ENCODE measurements around the gene ERC2.

The ERC2 gene

DNA sequence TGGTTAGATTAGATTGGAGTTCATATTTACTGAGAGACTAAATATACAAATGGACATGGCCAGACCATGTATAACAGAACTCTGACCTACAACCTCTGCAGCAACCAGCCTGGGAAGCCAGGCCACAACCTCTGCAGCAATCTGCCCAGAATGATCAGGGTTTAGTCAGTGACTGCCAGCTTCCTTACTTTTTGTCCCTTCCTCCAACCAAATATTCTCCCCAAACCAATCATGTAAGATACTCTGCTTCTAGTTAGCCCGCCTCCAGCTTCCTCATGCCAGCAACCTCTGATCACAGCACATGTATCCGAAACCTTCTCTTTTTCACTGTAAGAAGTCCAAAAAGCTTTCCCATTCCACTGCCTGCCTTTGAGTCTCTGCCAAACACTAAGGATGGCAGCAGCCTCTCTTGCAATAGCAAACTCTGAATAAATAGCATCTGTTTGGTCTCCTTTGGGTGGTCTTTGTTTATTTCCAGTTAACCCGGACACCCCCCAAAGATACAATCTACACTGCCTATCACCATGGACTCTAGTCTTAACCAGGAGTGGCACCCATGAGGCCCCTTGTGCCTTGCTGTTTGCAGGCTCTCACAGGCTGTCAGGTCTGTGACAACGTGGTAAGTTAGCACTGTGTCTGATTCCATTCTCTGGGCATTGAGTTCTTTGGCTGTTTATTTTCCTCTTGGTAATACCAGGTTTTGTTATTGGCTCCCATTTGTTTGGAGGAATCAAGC is 102.2 kb downstream of the ERC2 start:
- no peak for DNase-seq

DNA sequence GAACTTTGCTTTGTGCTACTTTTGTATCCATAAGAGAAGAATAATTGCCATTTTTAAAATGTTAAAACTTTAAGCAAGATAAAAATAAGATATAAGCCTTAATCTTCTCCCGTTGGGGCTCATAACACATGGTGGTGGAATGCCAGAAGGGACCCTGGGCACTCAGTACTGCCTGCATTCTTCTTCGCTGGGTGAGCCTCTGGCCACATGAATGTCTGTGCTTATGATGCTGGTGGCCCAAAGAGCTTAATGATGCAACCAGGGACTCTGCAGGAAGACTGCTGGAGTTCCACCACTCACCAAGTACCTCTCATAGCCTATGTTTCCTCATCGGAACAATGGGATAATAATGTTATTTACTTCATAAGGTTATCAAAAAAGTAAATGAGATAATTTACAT is 103.6 kb downstream of the ERC2 start:
- DNase-seq, result no peak

DNA sequence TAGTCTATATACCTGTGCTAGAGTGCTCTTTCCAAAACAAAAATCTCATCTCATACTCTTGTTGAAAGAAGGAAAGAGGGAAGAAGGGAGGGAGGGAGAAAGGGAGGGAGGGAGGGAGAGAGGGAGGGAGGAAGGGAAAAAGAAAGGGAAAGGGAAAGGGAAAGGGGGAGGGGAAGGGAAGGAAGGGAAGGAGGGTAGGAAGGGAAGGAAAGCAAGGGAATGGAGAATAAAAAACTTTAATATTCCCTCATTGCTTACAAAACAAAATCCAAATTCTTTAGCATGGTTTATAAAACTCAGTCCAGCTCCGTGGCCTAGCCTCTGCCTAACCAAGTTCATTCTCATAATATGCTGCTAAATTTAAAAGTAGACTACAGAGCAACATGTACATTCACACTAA is 104.5 kb downstream of the ERC2 start:
- no peak for DNase-seq

DNA sequence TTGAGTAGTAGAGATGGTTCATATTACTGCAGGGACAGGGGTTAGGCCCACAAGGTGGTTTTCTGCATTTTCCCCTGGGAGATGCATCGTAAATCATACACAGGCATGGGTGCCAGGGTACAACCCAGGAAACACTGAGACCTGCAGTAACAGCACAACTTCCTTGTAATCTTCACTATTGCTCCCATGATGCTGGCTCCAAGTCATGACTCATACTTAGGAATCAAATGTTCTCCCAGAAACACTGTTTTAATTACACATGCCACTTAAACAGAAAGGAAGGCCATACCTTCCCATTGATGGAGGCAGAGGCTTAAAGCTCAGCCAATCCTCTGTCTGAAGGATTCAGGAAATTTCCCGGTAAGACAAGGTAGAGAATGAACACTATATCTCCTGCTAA is 106.5 kb downstream of the ERC2 start:
- DNase-seq, result no peak

DNA sequence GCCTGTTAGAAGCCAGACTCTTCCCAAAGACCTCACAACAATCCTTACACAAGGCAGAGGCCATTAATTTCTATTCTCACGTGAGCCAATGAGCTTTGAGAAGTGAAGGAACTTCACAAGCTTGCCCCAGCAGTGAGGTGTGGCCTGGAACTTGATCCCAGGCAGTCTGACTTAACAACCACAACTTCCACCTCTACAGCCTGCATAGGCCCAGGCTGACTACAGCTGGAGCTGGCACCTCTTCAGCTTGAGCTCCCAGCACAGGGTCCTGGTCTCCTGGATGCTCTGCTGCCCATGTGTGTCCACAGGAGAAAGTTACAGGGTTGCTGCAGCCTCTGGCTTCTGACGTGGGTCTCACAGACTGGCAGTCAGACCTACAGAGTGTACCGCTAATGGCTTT is 111.0 kb downstream of the ERC2 start:
- DNase-seq, result no peak

DNA sequence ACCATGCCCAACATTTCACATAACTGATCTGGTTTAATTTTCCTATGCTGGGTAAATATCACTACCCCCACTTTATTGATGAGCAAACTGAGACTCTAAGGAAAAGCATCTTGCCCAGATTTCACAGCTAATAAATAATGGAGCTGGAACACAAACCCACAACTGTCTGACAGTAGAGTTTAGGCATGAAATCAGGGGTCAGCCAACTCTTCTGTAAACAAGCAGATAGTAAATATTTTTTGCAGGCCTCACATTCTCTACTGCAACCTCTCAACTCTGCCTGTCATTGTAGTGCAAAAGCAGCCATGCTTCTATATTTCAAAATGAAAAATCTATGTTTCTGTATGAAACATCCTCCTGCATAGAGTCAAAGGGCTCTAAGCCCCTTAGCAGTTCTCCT is 111.5 kb downstream of the ERC2 start:
- DNase-seq, result no peak

DNA sequence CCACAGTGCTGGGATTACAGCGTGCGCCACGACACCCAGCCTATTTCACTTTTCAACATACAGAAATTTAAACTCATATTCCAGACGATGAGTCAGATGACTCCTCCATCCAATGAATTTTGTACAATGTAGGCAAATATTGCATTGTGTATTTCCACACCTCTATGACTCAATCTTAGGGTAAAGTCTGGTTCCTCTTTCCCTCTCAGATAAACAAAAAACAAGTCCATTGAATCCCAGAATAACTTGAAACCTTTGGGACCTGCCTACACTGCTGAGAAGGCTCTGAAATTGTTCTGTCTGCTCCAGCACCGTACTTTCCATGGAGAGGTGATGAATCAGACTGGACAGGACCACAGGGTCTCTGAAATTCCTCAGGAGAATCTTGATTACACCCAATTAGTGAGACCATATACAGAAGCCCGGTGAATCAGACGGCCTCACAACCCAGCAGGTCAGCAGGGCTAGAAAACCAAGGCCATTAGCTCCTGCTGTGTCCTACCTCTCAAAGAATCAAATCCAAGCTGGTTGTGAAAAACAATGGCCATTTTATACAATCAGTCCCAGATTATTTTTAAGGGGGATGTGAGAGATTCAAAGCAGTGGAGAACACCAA is 112.6 kb downstream of the ERC2 start:
- DNase-seq, result no peak

DNA sequence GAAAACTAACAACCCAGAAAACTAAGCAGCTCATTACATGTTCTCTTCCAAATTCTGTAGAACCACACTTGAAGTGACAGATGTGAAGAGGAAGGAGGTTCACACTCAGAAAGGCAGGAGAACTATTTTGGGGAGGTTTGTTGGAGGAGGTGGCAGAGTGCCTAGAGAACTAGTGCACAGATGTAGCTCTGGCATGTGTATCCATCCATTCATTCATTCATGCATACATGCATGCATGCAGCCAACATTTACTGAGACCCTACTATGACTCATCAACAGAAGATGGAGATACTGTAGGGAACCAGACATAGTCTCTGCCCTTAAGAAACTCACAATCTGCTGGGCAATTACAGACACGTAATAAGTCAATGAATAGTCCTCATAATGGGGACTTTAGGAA is 116.7 kb downstream of the ERC2 start:
- DNase-seq, result no peak

DNA sequence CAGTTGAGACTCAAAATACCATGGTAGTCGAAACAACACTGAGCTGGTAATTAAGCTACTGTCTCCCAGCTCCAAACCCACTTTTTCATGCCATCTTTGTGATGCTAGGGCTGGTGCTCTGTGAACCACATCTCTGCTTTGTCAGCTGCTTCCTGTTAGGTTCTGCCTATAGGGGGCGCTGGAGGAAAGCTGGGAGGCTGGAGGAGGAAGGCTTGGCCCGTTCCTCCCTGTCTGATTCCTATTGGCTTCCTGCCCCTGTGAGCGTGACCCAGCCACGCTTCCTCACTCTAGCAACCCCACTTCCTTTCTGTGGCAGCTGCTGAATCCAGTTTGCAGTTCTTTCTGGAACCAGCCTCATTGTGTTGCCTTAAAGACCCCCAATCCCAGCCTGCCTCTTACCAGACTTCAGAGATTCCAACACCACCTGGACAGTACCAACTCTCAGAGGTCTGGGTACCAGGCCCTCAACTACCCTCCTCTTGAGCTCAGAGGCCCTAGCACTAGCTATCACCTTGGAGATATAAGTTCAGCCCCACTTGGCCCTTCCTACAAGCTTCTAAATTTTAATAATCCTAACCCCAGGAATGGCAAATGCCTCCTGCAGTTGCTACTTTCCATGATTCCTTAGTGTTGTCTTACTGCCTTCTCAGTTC is 120.9 kb downstream of the ERC2 start:
- DNase-seq, result peak in 1 of 2 donors; percentile 31

DNA sequence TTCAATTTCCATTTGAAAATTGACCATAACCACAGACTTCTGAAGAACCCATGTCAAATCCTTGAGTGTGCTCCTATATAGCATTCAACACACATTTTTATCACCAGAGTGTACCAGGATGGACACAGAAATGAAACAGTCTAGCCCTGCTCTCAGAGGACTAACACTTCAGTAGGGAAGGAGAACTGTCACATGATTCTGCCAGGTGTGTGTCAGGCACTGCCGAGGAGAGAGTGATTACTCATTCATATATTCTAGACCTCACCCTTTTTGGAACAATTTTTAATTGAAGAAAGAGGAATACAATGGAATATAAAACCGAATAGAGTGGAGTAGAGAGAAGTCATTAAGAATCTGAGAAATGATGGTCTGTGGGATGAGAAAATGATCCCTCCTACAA is 125.8 kb downstream of the ERC2 start:
- DNase-seq, result no peak

DNA sequence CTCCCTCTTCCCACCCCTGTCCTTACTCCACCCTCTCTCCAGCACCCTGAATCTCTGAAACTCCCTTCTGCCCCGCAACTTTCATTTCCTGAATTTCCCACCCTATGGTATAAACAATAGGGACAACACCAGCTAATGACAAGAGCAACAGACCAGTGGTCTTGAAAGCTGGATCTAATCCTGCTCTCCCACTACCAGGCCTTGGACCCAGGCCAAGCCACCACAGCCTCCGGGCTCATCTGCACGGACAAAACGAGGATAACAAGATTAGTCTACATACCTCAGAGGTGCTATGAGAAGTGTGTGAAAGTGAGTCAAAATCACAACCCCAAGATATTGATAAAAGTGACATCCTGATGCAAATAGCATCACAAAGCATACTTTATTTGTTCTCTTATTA is 128.6 kb downstream of the ERC2 start:
- DNase-seq, result no peak

DNA sequence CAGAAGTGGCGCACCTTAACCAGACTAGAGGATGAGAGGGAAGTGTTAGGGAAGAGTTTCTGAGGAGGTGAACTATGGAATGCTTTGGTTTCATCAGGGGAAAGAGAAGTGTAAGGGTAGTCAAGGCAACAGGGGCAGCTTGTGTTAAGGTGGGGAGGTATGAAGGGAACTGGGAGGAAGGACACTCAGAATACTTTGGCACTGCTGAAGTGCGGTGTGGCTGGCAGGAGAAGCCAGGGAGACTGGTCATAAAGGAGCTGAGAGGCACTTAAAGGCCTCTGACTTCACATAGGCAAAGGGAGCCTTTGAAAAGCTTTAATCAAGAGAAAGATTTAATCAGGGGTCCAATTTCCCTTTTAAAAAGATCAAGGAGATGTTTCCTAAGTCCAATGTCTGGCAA is 129.0 kb downstream of the ERC2 start:
- no peak for DNase-seq

DNA sequence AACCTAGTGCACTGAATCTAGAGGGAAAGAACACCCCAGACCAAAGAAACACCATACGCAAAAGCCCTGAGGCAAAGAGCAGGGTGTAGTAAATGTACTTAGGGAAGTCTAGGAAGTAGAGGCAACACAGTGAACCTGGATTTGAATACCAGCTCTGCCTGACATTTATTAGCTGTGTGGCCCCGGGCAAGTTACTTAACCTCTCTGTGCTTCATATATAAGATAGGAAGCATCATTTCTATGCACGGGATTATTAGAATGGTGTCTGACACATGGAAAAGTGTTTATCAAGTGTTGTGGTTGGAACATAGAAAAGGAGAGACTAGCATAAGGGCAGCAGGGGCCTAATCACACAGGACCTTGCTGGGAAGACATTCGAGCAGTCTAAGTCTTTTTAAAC is 132.2 kb downstream of the ERC2 start:
- DNase-seq, result no peak

DNA sequence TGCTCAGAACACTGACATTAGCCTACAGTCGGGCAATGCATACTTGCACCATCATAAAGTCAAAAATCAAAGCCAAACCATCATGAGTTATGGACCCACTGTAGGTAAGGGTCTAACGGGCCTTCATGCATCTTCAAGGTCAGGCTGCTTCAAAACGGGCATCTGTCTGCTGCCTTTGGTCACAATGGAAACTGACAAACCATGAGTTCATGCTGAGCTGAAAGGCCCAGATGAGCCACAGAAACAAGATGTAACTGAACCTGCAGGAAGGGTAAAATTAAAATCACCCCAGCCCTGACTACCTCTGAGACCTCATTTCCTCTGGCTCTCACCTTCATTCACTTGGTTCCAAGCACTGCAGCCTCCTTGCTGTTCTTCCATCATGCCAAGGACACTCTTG is 143.8 kb downstream of the ERC2 start:
- DNase-seq, result no peak

DNA sequence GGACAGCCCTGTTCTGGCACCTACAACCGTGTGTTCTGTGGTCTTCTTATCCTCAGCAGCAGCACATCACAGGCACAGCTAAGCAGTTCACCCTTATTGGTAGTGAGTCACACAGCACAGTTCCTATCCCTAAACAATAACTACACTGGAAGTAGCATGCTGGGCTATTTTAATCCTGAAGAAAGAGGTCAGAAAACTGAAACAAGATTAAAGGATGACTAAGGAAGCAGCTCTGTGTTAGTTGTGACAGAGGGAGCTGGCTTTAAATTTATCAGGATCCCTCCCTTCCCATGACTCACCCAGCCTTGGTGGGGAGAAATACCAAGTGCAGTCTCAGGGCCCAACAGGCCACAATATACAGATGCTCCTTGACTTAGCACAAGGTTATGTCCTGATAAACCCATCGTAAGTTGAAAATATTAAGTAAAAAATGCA is 144.3 kb downstream of the ERC2 start:
- no peak for DNase-seq

DNA sequence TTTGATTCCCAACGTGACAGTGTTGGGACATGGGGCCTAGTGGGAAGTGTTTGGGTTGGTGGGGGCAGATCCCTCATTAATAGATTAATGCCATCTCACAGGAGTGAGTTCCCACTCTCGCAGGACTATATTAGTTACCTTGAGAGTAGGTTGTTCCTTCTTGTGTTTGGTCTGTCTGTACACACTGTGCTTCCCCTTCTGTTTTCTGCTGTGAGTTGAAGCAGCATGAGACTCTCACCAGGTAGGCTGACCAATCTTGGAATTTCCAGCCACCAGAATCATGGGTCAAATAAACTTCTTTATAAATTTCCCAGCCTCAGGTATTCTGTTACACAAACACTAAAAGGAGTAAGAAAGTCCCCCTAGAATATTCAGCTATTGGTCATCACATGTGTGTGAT is 145.4 kb downstream of the ERC2 start:
- no peak for DNase-seq

DNA sequence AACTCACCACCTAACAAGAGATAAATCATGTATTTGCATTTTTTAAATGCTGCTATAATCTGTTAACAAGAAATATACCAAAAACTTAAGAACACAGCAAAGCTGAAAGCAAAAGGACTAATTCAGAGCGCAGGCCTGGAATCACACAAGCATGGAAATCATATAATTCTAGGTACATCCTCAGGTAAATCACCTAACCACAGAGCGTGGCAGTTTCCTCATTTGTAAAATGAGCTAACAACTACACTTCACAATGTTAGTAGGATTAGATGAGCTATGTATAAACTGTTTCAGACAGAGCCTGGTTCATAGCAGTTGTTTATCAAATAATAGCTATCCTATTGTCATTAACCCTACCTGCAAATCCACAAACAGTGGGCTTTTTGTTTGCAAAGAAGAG is 146.4 kb downstream of the ERC2 start:
- no peak for DNase-seq

DNA sequence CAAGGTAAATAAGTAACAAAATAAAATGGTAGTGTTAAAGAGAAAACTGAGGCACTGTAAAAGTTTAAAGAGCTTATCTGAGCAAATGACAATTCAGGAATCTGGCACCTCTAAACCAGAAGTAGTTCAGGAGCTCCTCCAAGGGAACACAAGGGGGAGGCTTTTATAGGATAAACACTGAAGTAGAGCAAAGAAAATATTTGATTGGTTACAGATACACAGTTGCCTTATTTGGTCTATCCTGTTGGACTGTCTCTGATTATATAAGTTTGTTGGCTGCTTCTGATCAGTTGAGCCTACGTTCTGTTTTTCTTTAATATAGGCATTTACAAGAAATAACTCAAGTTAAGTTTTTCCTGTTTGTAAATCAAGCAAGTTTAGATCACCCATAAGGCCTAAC is 146.9 kb downstream of the ERC2 start:
- DNase-seq, result no peak

DNA sequence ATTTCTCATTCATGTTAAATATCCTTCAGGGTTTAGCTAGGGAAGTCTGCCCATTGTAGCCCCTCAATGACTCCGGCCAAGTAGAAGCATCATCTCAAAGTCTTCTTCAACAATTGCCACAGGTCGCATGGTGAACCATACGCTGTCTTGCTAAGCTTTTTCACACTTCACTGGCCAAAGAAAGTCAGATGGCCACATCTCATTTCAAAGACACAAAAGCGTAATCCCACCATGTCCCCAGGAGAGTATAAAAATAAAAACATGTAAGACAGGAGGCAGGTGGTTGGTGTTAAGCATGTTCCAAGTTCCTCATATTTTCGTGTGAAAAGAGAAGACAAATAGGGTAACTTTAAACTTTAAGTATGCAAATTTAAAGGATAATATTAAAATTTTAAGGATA is 147.4 kb downstream of the ERC2 start:
- DNase-seq, result no peak

DNA sequence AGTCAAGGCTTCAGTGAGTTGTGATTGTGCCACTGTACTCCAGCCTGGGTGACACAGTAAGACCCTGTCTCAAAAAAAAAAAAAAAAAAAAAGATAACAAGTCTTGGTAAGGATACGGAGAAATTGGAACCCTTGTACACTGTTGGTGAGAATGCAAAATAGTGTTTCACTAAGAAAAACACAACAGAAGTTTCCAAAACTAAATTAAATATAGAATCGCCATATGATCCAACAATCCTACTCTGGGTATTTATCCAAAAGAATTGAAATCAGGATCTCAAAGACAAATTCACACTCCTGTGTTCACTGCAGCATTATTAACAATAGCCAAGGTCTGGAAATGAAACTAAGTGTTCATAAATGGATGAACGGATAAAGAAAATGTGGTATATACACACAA is 149.4 kb downstream of the ERC2 start:
- no peak for DNase-seq

DNA sequence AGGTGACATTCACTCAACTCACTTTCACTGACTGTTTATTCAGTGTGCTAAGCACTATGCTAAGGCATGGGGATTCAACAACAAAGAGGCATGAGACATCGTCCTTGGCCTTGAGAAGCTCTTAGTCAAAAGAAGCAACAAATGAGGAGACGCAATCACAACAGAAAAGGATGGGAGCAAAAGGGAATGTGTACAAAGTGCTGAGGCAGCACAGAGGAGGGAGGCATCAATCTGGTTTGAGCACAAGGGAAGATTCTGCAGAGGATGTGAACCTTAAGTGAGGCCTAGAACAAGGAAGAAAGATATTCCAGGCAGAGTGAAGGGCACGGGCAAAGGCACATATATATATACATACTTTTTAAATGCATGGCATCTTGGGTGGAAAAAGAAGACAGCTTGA is 151.3 kb downstream of the ERC2 start:
- DNase-seq, result no peak

DNA sequence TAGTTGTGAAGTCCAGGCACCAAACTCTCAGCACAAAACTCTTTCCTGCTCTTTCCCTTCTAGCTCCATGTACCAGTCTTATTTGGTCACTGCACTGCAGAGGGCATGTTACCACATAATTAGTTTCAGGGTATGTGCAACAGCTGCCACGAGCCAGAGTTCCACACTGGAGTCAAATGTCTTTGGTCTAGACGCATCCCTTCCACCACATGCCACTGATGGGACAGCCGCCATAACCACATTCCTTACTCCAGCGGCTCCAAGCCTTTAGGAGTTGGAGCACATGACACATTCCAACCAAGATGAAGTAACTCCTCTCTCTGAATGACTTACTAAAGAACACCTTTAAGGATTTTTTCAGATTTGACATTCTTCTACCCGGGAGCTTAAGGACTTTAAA is 153.4 kb downstream of the ERC2 start:
- DNase-seq, result no peak

DNA sequence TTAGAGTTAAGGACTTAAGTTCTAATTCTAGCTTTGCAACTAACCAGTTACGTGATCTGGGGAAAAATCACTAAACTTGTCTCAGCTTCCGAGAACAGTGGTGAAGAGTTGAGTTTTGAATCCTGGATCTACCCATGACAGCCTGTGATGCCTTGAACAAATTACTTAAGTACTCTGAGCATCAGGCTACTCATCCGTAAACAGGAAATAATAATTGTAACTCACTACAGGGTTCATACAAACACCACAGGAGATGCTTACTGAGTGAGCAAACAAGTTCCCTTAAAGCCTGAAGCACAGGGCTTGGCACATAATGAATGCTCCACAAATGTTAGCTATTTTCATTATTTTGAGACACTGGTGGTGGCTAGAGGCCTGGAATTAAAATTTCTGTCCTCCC is 158.8 kb downstream of the ERC2 start:
- no peak for DNase-seq

DNA sequence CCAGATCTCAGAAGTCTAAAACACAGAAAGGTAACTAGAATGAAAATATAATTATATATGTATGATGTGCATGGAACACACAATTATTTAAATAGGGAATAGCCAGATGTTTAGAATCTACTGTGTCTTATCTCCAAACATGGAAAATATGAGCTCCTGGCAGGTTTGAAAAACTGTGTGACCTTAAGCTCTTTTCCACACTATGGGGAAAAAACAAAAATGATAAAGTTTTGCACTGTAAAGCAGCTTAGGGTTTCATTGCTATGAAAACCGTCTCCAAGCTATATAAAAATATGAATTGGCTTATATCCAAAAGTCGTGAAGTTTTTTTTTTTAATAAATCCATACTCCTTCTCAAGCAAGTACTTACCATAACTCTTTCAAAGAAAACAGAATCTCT is 159.8 kb downstream of the ERC2 start:
- no peak for DNase-seq

DNA sequence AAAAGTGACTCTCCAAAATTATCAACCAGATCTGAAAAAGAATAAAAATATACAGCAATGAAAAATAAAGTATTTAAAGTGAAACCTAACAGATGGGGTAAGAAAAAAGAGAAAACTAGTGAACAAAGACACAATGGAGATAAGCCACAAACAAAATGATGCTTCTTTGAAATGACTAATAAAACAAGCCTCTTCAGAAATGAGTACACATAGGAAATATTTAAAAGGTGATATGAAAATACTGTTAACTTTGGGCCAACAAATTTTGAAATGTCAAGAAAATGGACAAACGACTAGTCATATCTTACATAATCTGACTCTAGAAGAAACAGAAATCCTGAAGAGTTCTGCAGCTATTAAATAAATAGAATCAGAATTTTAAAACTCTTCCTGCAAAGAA is 164.2 kb downstream of the ERC2 start:
- no peak for DNase-seq

All from stimulated activated CD4-positive, alpha-beta T cell treated with anti-CD3 and anti-CD28 coated beads, Interleukin-2, amount 100 ng/mL, for 24 hours (primary cell).